ENCODE measurements around the gene FAM209A.
"Not testable (repeated sequence)": the region's sequence is repeated elsewhere in the genome, so short reads cannot be mapped to it uniquely, and the experiment has no call there.

Gene FAM209A, protein sequence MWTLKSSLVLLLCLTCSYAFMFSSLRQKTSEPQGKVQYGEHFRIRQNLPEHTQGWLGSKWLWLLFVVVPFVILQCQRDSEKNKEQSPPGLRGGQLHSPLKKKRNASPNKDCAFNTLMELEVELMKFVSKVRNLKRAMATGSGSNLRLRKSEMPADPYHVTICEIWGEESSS

DNA sequence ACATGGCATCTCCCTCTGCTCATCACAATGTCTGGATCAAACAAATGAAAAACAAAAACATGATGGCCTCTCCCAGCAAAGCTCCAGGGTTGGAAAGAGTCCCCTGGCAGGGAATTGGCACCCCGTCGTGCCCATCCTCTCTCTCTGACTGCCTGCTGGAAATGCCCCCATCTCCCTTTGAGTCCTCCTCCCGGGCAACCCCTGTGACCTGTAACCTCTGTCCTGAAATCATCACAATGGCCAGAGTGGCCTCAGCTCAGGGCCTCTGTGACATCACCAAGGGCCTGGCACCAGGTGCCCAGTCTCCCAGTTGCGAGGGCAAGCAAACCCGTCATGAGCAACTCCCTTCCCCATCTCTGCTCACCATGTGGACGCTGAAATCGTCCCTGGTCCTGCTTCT, at the start of gene FAM209A:
TSS of gene FAM209A (plus strand) at position 301 of the 400 bp plus-strand sequence. CDS start at position 366, 65 bp downstream.
- FAIRE-seq, result not testable (repeated sequence)

DNA sequence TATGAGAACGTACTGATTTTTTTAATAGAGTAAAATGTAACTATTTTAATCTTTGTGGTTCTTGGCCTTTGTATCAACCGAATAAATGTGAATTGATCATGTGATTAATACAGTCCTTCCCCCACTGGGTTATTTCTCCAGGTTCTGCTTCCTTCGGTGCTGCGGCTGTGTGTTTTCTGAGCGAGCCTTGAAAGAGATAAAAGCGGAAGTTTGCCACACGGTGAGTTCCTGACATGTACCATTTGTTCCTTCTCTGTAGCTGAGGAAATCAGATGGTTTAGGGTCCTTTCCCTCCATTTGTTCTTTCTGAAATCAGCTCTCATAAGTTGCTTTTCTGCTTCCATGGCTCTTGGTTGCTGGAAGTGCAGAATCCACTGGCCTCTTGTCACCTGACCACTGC, 40.6 kb upstream of the FAM209A start:
- FAIRE-seq, result no peak

DNA sequence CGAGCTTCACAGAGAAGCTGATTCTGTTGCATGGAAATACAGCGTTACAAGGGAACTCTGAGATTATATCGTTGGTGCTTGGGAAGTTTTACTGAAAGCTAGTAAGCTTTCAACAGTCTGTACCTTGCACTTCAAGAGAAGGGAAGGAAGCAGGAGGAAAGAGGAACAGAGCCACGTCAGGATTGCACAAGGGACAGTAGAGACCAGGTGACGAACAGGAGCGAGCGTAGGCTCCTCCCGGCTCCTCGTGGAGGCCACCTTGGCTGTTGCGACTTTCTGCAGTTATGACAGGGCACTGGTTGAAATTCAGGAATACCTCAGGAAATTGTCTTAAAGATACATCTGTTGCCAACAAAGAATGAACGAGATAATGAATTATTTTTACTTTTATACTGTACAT, 37.3 kb upstream of the FAM209A start:
- no peak for FAIRE-seq

DNA sequence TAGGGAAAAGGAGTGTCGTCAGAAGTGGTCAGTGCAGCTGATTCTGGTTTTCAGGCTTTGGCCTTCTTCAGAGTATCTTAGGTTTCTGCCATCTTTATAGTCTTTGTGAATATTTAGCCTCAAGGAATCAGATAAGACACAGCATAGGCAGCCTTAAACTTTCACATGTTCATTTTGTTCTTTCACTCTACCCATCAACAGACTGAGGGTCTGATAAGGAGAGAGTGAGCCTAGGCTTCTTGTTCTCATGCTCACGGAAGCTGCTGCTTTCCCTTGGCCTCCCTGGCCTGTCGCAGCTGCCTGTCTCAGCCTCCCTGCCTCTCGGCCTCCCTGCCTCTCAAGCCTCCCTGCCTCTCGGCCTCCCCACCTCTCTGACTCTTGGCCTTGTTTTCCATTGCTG, 36.0 kb upstream of the FAM209A start:
- no peak for FAIRE-seq

DNA sequence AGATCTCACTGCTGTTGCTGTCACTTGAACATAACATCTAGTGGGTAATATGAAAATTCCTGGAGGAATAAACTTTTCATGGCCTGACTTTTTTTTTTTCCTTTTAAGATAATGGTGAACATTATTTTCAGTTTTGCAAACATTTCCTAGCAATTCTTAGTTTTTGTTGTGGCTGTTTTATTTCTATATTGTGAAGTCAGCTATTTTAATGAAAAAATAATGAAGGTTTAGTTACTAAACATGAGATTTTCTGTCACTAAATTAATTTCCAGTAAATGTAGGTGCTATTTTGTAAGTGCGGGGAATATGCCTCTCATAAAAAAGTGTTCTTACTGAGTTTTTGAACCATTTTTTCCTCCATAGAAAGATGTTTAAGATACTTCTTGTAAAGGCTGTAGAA, 23.4 kb upstream of the FAM209A start:
- no peak for FAIRE-seq

DNA sequence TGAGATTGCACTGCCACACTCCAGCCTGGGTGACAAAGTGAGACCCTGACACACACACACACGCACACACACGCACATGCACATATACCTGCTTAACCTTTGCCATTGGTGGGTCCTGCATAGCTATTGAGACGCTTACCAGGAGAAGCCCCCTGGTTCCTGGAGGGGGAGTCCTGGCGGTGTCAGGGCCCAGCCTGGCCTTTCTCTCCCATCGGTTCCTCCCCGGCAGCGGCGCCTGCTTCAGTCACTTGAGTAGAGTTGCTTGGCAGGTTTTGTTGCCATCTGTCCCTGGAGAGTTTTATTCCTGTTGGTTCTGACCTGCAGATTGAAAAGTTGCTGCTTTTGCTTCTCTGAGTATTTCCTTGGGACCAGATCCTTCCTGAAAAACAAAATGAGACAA, 20.6 kb upstream of the FAM209A start:
- FAIRE-seq, result no peak

DNA sequence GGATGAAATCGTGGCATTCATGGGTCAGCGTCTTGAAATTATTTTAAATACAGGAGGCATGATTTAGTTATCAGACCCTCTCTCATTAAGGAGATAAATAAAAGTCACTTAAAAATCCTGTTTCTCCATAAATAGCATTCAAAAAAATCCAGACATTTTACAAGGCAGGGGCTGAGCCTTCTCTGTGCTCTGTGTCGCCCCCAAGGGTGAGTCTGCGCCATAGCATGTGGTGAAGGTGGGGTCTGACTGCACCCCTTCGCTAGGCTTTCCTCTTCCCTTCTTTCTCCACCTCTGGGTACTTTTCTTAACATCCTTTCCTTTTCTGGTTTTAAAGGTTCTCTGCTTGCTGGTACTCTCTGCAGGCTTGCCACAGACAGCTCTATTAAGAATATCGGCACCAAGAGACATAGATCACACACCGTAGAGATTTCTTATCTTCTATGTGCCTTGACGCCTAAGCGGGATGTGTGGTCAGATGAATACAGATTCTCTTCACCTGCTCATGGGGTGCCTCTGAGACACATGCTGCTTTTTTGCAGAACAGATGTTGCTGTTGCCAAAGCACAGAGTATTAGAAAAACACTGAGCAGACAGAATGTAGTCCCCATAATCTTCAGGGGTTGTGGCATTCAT, 20.1 kb upstream of the FAM209A start:
- no peak for FAIRE-seq

DNA sequence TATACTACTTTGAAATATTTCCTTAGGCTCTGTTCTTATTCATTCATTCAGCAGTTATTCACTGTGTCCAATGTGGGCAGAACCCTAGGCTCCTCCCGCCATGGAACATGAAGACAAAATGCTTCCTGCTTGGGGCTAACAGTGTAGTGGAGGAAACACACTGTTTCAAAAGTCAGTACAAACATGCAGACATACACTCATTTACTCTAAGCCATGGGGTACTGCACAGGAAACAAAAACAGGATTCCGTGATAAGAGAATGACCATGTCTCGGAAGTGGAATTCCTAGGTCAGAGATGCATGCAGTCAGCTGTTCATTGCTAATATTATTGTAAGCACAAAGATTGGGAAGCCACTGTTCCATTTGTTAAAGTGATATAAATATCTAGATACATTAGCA, 18.4 kb upstream of the FAM209A start:
- FAIRE-seq, result no peak

DNA sequence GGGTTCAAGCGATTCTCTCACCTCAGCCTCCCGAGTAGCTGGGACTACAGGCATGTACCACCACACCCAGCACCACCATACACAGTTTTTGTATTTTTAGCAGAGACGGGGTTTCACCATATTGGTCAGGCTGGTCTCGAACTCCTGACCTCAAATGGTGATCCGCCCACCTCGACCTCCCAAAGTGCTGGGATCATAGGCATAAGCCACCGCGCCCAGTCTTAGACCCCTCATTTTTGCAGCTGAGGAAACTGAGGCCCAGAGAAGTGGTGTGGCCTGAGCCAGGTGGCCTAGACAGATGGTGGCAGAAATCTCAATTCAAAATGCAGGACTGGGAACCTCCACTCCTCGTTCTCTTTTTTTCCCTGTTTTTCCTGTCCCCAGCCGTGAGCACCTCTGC, 12.6 kb upstream of the FAM209A start:
- FAIRE-seq, result no peak

DNA sequence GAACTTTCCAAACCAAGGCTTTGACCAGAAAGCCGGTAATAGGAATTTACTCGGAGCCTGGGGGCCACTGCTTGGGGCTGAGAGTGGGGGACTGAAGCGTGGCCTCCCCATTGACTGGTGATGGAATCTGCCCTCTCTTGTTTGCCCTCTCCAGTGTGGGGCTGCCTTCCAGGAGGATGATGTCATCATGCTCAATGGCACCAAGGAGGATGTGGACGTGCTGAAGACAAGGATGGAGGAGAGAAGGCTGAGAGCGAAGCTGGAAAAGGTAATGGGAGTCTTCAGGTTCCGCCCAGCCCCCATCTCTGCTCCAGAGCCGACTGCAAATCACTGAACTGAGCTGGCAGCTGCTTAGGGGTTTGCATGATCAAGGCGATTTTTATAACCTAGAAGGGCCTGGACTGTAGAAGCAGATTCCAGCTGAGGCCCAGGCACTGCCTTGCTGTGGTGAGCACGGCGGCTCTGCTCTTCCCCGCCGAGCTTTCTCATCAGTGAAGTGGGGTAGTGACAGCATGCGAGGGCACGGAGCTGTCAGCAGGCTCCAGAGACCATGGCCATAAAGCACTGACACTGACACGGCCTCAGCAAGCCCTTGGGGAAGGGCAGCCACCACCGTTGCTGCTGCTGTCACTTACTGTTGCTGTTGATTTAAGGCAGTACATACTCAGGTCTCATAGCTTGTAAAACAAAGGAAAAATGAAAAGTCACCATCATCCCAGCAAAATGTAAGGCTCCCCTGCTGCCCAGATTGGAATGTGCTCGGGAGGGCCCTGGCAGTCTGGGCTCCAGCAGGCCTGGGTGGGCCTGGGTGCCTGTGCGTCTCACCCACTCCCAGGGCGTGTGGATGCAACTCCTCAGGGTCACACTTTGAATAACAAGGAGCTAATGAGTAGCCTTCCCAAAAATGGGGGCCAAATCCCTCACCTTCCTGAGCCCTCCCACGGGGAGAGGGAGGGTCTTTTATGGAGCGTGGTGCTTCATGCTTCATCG, 11.1 kb upstream of the FAM209A start:
- no peak for FAIRE-seq

DNA sequence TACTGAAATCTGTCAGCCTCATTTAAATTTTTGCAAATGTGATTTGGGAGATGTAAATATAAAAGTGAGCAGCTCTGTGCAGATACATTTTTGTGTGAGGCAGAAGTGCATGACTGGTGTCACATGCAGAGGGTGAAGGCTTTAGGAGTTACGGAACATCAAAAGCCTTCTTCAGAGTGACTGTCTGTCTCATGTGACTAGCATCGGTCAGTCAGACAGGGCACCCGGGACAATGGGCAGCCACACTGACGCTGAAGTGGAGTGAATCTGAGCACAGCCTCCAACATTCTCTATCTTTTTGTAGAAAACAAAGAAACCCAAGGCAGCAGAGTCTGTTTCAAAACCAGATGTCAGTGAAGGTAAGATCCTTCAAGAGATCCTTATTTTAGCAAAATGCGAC, 7.9 kb upstream of the FAM209A start:
- FAIRE-seq, result no peak

DNA sequence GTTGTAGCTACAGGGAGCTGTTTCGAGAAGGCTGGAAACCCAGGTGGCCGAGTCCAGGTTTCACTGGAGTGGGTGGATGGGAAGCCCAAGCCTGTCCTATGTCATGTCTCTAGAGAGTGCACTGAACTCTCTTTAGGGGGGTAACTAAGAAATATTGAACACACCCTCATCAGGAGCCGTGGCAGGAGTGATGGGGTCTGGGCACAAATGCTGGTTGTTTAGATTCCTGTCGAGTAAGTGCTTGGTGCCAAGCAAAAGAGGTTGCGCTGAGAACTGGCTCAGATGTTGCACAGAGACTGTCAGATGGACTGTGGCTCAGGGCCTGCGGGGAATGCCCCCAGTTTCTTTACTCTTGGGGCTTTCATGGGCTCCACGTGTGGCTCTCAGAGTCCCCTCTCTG, 7.3 kb upstream of the FAM209A start:
- FAIRE-seq, result no peak

DNA sequence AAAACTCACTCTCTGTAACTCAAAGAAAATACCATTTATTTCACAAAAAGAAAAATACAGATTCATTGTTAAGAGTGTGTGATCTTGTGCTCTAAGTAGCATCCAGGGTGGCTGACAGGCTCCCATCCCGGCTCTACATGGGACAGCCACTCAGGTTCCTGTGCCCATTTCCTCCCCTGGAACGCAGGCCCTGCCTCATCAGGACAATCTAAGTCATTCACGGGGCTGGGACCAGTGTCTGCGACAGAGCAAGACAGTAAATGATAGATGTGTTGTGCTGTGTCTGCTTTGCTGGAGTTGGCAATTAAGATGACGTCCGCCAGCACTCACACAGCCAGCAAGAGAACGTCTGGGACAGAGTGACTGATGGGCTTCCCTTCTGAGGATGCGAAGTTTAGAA, 6.9 kb upstream of the FAM209A start:
- no peak for FAIRE-seq

DNA sequence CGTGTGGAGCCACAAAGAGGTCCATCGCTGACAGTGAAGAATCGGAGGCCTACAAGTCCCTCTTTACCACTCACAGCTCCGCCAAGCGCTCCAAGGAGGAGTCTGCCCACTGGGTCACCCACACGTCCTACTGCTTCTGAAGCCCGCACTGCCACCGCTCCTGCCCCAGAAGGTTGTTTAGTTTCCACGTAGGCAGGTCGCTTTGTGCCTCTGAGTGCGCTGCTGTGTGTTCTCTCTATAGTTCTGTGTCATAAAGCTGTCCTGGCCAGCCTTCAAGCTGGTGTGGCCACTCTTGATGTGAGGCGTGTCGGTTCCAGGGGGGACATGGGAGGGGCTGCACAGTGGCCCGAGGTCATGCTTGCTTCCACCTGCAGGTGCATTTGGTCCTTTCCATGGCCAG, 6.4 kb upstream of the FAM209A start:
- no peak for FAIRE-seq

DNA sequence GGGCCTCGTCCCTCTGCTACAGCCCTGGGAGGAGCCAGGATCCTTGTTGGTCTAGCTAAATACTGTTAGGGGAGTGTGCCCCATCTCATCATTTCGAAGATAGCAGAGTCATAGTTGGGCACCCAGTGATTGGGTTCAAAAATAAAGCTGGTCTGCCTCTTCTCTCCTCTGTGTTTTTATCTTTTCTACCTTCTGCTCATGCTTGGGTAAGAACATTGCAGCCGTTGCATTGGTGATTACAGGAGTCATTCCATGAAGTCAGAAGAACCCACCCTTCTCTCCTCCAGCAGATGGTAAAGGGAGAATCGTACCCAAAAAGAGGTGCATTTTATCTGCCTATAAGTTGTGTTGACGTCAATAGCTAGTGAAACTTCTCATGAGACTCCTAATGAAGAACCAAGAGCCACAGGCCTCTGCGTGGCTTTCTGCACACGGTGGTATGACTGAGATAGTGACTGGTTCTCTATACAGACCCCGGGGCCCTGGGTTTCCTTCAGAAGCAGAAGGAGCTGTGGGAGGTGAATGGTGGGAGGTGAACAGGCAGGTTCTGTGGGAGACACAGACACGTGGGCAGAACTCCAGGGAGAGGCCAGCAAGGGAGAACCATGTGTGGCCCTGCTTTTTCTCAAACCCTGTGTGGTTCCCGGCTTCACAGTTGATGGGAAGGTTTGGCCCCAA, 5.7 kb upstream of the FAM209A start:
- FAIRE-seq, result no peak

DNA sequence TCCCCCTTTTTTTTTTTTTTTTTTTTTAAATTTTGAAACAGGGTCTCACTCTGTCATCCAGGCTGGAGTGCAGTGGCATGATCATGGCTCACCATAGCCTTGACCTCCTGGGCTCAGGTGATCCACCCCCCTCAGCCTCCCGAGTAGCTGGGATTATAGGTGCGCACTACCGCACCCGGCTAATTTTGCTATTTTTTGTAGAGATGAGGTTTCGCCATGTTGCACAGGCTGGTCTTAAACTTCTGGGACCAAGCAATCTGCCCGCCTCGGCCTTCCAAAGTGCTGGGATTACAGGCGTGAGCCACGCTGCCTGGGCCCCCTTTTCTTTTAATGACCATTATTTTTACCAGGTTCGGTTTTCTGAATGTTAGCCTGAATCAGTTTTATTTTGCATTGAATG, 5.0 kb upstream of the FAM209A start:
- FAIRE-seq, result no peak

DNA sequence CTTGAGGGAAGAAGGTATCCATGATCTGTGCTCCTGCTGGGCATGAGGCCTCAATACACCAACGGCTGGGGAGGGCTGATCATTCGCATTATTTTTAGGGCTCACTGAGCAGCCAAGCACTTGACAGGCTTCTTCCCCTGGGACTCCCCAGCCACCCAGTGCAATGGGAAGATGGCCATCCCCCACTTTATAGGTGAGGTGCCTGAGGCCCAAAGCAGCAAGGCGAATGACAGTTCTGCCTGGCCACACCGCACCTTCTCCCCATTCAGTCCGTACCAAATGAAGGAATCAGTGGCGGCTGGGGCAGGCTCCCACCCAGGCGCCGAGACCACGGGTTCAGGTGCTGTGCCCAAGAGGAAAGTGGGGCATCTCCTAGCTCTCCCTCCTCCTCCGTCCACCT, 4.4 kb upstream of the FAM209A start:
- no peak for FAIRE-seq

DNA sequence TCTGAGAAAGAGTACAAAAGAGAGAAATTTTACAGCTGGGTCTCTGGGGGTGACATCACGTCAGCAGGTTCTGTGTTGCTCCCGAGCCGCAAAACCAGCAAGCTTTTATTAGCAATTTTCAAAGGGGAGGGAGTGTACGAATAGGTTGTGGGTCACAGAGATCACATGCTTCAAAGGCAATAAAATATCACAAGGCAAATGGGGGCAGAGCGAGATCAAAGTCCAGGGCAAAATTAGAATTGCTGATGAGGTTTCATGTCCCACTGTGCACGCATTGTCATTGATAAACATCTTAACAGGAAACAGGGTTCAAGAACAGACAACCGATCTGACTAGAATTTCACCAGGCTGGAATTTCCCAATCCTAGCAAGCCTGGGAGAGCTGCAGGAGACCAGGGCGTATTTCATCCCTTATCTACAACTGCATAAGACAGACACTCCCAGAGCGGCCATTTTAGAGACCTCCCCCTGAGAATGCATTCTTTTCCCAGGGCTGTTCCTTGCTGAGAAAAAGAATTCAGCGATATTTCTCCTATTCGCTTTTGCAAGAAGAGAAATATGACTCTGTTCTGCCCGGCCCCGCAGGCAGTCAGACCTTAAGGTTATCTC, 3.7 kb upstream of the FAM209A start:
- not testable (repeated sequence) for FAIRE-seq

DNA sequence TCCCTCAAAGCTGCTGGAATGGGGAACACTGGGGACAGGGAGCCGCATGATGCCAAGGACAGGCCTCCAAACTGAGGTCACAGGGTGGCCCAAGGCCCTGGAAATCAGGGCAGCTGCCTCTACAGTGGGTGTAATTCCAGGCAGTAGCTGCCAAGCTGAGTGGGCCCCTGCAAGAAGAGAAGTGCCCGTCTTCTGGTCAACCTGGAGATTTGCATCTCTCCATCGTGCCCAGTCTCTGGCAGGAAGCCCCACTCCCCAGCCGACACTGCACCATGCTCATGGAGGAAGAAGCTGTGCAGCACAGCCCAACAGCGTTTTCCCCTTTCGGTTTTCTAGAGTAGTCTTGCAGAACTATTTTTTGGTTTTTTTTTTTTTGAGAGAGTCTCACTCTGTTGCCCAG, 2.2 kb upstream of the FAM209A start:
- FAIRE-seq, result no peak

DNA sequence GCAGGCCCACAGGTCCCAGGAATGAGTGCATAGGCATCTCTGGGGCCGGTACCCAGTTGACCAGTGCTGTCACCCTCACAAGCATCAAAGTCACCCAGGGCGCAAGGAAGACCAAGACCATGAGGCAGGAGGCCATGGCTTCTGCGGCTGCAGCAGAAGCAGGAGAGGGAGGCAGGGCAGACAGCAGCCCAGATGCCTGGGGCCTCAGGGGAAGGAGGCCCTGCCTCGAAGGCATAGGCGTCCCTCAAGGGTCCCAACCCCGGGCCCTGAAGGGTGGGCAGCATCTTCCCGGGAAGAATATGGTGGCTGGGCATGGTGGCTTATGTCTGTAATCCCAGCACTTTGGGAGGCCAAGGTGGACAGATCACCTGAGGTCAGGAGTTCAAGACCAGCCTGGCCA, 3.0 kb downstream of the FAM209A start:
- no peak for FAIRE-seq

DNA sequence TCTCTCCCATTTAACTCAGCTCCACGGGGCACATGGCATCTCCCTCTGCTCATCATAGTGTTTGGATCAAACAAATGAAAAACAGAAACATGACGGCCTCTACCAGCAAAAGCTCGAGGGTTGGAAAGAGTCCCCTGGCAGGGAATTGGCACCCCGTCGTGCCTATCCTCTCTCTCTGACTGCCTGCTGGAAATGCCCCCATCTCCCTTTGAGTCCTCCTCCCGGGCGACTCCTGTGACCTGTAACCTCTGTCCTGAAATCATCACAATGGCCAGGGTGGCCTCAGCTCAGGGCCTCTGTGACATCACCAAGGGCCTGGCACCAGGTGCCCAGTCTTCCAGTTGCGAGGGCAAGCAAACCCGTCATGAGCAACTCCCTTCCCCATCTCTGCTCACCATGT, 8.4 kb downstream of the FAM209A start, which contains the start of gene FAM209B:
TSS of gene FAM209B (plus strand) at position 301 of the 400 bp plus-strand sequence. CDS start at position 397, 96 bp downstream.
- FAIRE-seq, result not testable (repeated sequence)

DNA sequence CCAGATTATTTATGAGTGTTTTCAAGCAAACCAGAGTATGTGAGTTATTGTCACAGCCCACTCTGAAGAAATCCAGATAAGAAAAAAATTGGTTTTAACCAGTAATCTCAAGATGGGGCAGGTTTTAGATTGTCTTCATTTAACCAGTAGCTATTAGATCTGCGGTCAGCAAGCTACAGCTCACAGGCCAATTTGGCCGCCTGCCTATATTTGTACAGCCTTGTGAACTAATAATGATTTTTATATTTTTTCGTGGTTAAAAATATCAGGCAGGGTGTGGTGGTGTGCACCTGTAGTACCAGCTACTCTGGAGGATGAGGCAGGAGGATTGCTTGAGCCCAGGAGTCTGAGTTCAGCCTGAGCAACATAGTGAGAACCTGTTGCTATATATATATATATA, 13.5 kb downstream of the FAM209A start:
- FAIRE-seq, result no peak

DNA sequence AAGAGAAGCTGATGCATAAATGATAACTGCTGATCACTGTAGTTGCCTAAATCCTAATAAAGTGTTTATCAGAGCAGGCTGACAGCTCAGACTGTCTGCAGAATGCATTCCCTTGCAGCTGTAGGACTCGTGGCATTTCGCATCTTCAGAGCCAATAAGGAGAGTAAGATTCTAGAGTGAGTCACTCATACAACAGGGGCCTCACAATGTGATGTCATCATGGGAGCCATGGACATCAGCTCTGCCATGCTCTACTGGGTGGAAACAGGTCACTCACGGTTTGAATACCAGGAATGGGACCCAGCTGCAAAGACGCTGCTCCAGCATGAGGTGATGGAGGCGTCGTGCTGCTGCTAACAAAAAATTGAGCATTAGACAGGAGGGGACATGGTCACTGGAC, 15.9 kb downstream of the FAM209A start:
- FAIRE-seq, result no peak
